Measurements from ENCODE around the gene STK24.
A peak's percentile ranks its signal among the peaks of the same experiment; 100 is the strongest.

STK24 gene

DNA sequence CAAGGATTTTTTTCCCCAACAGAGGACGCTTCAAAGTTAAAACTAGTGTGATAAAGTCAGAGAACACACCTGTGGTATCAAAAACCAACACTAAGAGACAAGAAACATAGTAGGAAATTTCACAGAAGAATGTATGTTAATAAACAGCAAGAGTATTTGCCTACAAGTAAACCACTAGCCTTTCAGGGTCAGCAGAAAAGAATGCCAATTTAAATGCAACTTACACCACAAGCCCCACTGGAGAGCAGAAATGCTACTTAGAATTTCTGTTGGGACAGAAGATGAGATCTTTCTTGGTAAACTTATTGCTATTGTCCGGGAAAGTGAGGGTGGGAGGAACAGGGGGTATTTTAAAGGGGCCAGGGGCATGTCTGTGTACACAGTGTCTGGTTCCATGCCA, 68.6 kb downstream of the STK24 start:
- DNase-seq: no peak

- peak; percentile 20 for DNase-seq
Measured at GRCh38 chr13:98507282-98507797, 69.6 kb downstream of the STK24 start.

GRCh38 chr13:98506728-98507230, 70.1 kb downstream of the STK24 start:
- DNase-seq: no peak

DNA sequence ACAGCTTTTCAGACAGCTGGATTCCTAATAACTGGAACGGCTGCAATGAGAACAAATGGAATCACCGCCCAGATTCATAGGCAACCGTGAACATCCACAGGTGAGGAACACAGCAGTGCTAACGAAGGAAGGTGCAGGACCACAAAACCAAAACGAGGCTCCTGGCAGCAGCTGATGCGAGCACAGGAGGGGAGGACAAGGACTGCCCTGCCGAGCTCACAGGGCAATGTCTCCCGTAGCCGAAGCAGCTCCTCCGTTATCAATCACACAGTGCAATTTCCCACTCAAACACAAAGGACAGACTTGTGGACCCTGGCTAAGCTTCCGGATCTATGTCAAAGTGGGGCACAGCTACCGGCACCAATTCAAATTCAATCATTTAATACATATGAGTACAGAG, 70.6 kb downstream of the STK24 start:
- DNase-seq: no peak

- no peak for DNase-seq
Measured at GRCh38 chr13:98505217-98505616, 71.7 kb downstream of the STK24 start.

DNA sequence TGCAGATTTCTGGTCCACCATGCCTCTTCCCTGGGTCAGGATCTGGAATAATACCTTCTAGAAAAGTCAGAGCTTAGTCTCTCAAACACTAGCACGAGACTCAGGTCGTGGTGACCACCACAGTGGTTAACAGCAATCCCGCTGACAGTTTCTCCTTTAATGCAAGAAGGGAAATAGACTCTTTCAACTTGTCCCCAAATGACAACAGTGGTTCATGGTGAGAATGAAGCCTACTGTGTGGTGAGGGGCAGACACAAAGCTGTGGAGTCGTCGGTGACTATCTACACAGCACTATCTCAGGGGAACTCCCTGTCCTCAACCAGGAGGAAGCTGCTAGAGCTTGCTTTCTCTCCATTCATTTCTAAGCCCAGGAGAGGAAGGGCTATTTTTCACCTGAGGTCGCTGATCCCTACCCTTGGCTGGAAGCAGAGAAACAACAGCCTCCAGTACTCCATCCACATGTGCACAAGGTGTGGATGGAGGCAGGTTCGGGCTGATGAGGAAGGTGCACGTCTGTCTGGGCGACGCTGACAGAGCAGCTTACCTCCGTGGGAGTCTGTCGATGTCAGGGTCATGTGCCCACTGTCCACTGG, 72.4 kb downstream of the STK24 start:
- no peak for DNase-seq

- DNase-seq: no peak
Measured at GRCh38 chr13:98504029-98504351, 72.9 kb downstream of the STK24 start.

DNA sequence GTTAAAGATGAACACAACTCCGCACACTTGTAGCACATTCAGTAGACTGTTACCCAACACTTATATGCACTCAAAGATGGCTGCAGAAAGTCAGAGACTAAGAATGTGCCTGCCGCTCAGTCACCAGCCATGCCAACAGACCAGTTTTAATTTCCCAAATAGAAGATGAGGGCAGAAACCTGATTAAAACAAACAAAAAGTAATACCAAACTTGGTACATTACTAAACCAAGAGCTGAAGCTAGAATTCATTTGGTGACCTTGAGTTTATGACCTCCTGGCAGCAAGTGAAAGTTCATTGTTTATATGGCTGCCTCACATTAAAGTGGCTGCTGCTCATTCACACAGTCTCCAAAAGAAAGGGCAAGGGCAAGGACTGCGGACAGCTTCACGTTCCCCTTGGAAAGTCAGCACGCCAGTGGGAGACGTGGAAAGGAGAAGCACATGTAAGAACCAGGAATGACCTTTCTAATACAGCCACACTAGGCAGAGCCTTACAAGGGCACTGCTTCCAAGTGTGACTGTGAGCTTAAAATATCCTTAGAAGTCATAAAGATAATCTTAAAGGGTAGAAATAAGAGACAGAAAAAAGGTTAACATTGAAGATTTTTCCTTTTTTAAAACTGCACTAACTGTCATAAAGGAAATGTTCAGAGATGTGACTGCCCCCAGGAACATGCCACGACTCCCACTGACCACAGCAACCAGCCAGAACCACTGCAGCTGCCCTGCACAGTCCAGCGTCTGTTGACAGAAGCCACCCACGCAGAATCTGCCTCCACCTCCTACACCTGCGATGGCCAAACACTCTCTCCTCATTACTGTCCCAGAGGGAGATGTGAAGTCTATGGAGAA, 73.5 kb downstream of the STK24 start:
- no peak for DNase-seq

DNA sequence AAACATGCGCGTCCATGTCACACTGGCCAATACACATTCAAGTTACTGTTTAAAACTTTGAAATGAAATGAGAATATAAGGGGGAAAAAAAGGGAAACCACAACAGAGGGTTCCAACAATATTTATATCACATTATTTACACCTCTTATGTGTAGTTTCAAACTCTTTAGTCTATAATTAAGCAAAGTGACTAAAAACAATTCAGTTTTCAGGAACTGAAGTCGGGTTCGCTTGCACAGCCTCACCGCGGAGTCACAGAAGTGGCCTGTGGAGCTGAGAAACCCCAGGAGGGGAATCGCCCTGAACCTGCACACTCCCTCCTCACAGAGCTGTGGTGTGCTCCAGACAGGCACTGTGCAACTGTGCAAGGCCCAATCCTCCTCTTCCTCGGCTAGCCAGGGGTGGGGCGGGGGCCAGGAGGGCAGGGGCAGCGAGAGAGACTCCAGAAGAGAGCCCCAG, 75.9 kb downstream of the STK24 start:
- DNase-seq: no peak

DNA sequence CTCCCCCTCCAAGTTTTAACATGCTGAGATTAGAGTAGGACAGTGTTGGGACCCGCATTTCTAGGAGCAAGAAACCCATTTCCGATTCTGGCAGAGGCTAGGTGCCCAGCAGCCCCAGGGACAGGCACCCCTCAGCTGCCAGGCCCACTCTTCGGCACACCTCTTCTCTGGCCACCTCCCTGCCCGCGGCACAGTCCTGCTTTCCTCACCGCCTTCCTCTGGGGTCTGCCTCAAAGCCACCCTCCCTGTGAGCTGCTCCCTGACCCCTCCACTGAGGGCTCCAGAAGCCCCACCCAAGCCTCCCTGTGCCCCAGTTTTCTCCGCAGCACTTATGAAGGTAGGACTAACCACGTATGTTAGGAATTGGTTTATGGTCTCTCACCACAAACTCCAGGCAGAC, 79.9 kb downstream of the STK24 start:
- DNase-seq: no peak

- no peak for DNase-seq
Measured at GRCh38 chr13:98496479-98496791, 80.5 kb downstream of the STK24 start.

DNA sequence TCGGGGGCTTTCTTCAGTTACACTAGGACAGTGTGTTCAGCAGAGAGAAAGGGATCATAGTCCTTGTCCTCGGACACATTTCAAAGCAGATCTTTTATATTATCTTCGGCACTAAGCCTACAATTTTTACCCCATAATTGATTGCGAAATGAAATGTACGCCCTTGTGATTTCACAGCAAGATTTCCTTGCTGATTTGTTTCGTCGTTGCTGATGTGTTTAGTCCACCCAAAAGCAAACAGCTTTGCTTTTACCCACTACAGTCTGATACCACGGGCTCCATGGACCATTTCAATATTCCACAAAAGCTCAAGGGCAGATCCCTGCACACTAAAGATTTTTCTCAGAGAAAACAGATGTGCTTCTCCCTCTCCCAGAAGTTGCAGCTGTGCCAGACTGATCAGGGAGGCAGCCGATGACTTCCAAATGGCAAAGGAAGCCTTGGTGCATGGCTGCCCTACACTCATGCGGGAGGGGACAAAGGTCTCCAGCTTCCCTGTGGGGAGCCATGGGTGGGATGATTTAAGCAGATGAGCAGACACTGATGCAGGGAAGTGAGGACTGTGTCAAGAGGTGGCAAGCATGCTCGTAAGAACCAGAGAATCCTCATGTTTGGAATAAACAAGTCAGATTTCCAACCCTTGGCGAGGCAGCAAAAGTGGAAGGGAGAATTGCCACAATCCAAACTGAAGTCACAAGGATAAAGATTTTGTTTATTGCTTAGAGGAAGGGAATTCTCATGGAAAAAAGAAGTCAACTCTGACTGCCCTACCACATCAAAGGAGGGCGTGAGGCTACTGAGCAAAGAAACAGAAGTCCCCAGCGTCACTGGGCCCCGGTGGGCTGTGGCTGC, 81.1 kb downstream of the STK24 start:
- DNase-seq: no peak

GRCh38 chr13:98494769-98495168, 82.1 kb downstream of the STK24 start:
- no peak for DNase-seq

- no peak for DNase-seq
Measured at GRCh38 chr13:98493042-98493712, 83.7 kb downstream of the STK24 start.

DNA sequence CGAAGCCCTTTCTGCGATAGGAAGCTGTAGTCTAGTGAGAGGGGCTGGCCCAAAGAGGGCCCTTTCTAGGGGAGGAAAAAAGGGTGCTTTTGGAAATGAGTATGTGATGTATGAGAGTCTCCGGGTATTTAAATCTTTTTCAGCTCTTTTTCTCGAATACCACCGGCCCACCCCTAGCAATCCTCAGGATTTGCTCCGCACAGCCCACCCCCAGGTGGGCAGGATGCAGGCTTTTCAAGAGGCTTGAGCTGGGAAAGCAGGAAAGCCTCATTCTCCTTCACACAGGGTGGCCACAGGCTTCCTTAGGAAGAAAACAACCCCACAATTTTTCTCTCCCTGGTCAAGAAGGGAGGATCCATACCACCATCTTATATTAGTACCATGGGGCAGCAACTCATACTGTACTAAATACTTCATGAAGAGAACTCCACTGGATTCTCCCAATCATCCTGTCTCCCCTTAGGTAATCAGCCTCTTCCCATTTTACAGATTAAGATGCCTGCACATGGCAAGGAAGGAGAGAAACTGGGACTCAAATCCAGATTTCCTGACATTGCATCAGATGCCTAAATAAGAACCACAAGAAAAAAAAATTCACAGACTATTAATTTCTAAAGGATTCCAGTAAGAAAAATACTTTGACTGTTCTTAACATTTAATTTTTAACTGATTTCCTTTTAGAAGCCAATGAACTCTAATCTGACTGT, 84.4 kb downstream of the STK24 start:
- DNase-seq: no peak

GRCh38 chr13:98490866-98491265, 86.0 kb downstream of the STK24 start:
- no peak for DNase-seq

GRCh38 chr13:98490195-98490836, 86.6 kb downstream of the STK24 start:
- no peak for DNase-seq

DNA sequence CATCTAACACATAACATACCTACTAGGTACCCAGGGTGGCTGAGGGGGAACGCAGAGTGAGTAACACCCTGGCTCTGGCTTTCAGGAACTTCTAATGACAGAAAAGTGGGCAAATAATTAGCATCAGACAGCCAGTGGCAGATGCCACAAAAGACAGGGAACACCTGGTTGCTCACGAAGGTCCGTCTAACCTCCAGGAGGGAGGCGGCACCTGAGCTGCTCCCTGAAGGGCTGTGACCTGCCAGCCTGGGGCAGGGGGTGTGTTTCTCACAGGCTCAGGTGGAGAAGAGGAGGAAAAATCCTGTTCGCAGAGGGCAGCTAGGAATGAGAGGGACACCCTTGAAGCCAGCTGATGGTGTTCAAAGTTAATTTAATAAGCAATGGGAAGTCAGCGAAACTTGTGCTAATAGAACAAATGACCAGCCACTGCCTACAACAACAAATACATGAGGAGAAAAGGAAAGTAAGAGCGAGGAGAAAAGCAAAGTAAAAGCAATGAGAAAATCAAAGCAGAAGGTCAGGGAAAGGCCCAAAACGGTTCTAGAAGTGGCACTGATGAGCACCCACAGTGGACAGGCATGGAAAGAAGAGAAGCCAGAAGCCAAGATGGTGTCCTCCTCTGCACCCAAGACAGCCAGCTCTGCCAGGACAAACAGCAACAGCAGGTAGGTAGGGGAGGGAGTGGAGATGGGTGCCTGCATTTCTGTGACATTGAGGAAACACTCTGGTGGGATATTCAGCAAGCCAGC, 87.3 kb downstream of the STK24 start:
- DNase-seq: no peak

- DNase-seq: no peak
Measured at GRCh38 chr13:98488736-98489135, 88.2 kb downstream of the STK24 start.

GRCh38 chr13:98487522-98487921, 89.4 kb downstream of the STK24 start:
- no peak for DNase-seq

GRCh38 chr13:98487016-98487415, 89.9 kb downstream of the STK24 start:
- no peak for DNase-seq

Measured in NCI-H510A (cell line).